Measurements from ENCODE around the gene HOOK2. TPM values are rescaled to one million over a fixed set of nuclear protein-coding genes. Genes with fewer than 3 reads are reported as not detected.

Gene HOOK2
- total and polyA plus RNA-seq, 2 experiments from 2014 or later: 70.5 to 113 TPM

- Histone ChIP-seq H3K4me1 (ENCODE audit: insufficient read depth) (peaks cover 68% of the 10 kb centered on the region), H3K36me3 (replicated peaks; ENCODE audit: insufficient read depth, low read depth) (no peaks in the 10 kb centered on the region), H2AFZ (peak overlapping the region; percentile 55), H3K4me2 (peak overlapping the region; percentile 98), H3K27me3 (no peaks in the 10 kb centered on the region), H3K4me3 (peak overlapping the region; percentile 41), H3K79me2 (peaks cover 2% of the 10 kb centered on the region), H3K9me2 (replicated peaks; ENCODE audit: insufficient read depth) (no peaks in the 10 kb centered on the region), H4K20me1 (ENCODE audit: insufficient read depth, poor library complexity, severe bottlenecking) (no peaks in the 10 kb centered on the region), H3K27ac (peak overlapping the region; percentile 99), H3K9me3 (ENCODE audit: low read depth) (no peaks in the 10 kb centered on the region)
- DNase-seq (ENCODE audit: low spot score): no peak
- TF ChIP-seq EZH2 (IDR thresholded peaks at IDR 0.05; ENCODE audit: borderline replicate concordance): no peak
- no peak for TF ChIP-seq EZH2phosphoT487 (IDR thresholded peaks at IDR 0.05; ENCODE audit: low read depth, severe bottlenecking, unreplicated experiment)
- no peak for TF ChIP-seq CTCF (IDR thresholded peaks at IDR 0.05; ENCODE audit: poor library complexity)
- 25% methylated on average over 12 of the region's 12 CpGs for WGBS (ENCODE audit: low lambda C conversion rate, missing lambda C conversion rate)
These were observed 6.7 kb upstream of the HOOK2 start for GRCh38 chr19:12782174-12782423.

GRCh38 chr19:12779162-12779993, 4.0 kb upstream of the HOOK2 start:
- H3K27me3 ChIP-seq: no peaks in the 10 kb centered on the region
- no peaks in the 10 kb centered on the region for H3K9me2 ChIP-seq (replicated peaks; ENCODE audit: insufficient read depth)
- DNase-seq (ENCODE audit: low spot score): peak; percentile 82
- peak overlapping the region; percentile 98 for H3K4me2 ChIP-seq
- H3K9me3 ChIP-seq (ENCODE audit: low read depth): no peaks in the 10 kb centered on the region
- no peaks in the 10 kb centered on the region for H3K36me3 ChIP-seq (replicated peaks; ENCODE audit: insufficient read depth, low read depth)
- peak overlapping the region; percentile 96 for H3K27ac ChIP-seq
- no peak overlapping the region for H3K4me3 ChIP-seq
- peaks cover 10% of the 10 kb centered on the region for H3K79me2 ChIP-seq
- no peaks in the 10 kb centered on the region for H4K20me1 ChIP-seq (ENCODE audit: insufficient read depth, poor library complexity, severe bottlenecking)
- no peak overlapping the region for H2AFZ ChIP-seq
- 70% methylated on average over 15 of the region's 15 CpGs for WGBS (ENCODE audit: low lambda C conversion rate, missing lambda C conversion rate)
- H3K4me1 ChIP-seq (ENCODE audit: insufficient read depth): peaks cover 40% of the 10 kb centered on the region
- TF ChIP-seq EZH2phosphoT487 (IDR thresholded peaks at IDR 0.05; ENCODE audit: low read depth, severe bottlenecking, unreplicated experiment) (no peak), EZH2 (IDR thresholded peaks at IDR 0.05; ENCODE audit: borderline replicate concordance) (no peak), CTCF (IDR thresholded peaks at IDR 0.05; ENCODE audit: poor library complexity) (no peak)

GRCh38 chr19:12778905-12779161, 3.5 kb upstream of the HOOK2 start:
- Histone ChIP-seq H3K79me2 (peaks cover 14% of the 10 kb centered on the region), H3K27ac (peak overlapping the region; percentile 96), H2AFZ (peak overlapping the region; percentile 46), H3K36me3 (replicated peaks; ENCODE audit: insufficient read depth, low read depth) (no peaks in the 10 kb centered on the region), H3K4me2 (peak overlapping the region; percentile 98), H3K9me3 (ENCODE audit: low read depth) (no peaks in the 10 kb centered on the region), H3K9me2 (replicated peaks; ENCODE audit: insufficient read depth) (no peaks in the 10 kb centered on the region), H3K4me1 (ENCODE audit: insufficient read depth) (peaks cover 35% of the 10 kb centered on the region), H3K4me3 (peak overlapping the region; percentile 59), H4K20me1 (ENCODE audit: insufficient read depth, poor library complexity, severe bottlenecking) (no peaks in the 10 kb centered on the region), H3K27me3 (no peaks in the 10 kb centered on the region)
- DNase-seq (ENCODE audit: low spot score): no peak
- no peak for TF ChIP-seq EZH2phosphoT487 (IDR thresholded peaks at IDR 0.05; ENCODE audit: low read depth, severe bottlenecking, unreplicated experiment)
- no peak for TF ChIP-seq EZH2 (IDR thresholded peaks at IDR 0.05; ENCODE audit: borderline replicate concordance)
- TF ChIP-seq CTCF (IDR thresholded peaks at IDR 0.05; ENCODE audit: poor library complexity): no peak
- WGBS (ENCODE audit: low lambda C conversion rate, missing lambda C conversion rate): 34% methylated on average over 6 of the region's 6 CpGs
